ENCODE data around the gene TGM1.
"Not testable (repeated sequence)": the region's sequence is repeated elsewhere in the genome, so short reads cannot be mapped to it uniquely, and the experiment has no call there.

Gene TGM1

GRCh38 chr14:24233538-24233866 lies 29.5 kb downstream of the TGM1 start:
- no peak for DNase-seq (ENCODE audit: low read depth)

DNA sequence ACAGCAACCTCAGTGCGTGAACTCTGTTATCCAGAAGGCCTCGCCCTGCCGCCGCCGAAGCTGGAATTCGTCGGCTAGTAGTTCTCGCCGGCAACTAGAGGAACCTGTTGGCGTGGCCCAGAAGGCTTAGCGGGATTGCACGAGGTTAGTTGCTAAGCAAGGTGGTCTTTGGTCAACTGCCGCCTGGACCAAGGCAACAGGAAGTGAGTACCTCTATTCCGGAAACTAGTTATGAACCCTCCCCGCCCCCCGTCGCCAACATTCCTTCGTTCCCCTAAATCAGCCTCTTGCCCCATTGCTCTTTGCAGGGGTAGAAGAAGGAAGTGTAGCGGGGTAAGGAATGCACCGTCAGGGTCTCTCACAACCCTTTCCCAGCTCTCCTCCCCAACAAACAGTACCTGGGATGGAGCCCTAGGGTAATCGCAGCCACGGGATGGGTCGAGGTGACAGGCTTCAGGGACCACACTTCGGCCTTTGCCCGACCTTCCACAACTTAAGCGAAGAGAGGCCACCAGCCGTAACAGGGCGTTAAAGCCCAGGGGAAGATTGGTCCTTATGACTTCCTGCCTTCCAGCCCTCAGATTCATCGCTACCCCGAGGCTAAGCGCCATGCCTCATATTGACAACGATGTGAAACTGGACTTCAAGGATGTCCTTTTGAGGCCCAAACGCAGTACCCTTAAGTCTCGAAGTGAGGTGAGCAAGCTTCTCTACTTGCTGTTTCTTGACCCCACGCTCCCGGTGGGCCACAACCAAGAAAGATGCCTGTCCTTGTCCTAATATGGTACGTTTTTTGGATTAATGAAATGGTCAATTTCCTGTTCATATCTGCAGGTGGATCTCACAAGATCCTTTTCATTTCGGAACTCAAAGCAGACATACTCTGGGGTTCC lies 30.1 kb downstream of the TGM1 start, which contains the start of gene GMPR2:
Gene GMPR2, plus strand, starts transcription at position 285 of the 893 bp plus-strand sequence. Its CDS starts 325 bp downstream, at position 610.
- no peak for DNase-seq (ENCODE audit: low read depth)

- DNase-seq (ENCODE audit: low read depth): peak; percentile 82
Observed at GRCh38 chr14:24232121-24232644, 30.8 kb downstream of the TGM1 start, which contains the start of gene NEDD8. Gene NEDD8, minus strand, starts transcription at chr14:24232367. Its CDS starts 100 bp downstream, at chr14:24232267.

GRCh38 chr14:24231263-24232120 lies 31.5 kb downstream of the TGM1 start:
- no peak for DNase-seq (ENCODE audit: low read depth)

GRCh38 chr14:24228902-24229301 lies 34.1 kb downstream of the TGM1 start:
- DNase-seq (ENCODE audit: low read depth): no peak

DNA sequence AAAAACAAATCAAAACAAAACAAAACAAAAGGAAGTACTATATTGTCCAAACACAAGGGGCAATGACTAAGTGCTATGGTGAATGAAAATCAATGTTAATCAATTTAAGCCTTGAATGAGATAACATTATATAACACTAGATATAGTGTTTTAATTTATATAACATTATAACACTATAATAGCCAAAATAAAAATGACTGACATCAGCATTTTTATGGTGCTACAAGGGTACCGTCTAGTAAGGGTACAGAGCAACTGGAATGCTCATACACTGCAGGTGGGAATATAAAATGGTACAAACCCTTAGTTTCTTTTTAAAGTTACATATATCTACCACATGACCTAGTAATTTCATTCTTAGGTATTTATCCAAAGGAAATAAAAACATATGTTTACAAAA lies 36.5 kb downstream of the TGM1 start:
- DNase-seq (ENCODE audit: low read depth): no peak

GRCh38 chr14:24224618-24225071 lies 38.3 kb downstream of the TGM1 start:
- DNase-seq (ENCODE audit: low read depth): no peak

GRCh38 chr14:24222987-24223386 lies 40.0 kb downstream of the TGM1 start:
- not testable (repeated sequence) for DNase-seq (ENCODE audit: low read depth)

- DNase-seq (ENCODE audit: low read depth): no peak
Observed at GRCh38 chr14:24219521-24219920, 43.5 kb downstream of the TGM1 start.

GRCh38 chr14:24219080-24219479 lies 43.9 kb downstream of the TGM1 start:
- DNase-seq (ENCODE audit: low read depth): no peak

DNA sequence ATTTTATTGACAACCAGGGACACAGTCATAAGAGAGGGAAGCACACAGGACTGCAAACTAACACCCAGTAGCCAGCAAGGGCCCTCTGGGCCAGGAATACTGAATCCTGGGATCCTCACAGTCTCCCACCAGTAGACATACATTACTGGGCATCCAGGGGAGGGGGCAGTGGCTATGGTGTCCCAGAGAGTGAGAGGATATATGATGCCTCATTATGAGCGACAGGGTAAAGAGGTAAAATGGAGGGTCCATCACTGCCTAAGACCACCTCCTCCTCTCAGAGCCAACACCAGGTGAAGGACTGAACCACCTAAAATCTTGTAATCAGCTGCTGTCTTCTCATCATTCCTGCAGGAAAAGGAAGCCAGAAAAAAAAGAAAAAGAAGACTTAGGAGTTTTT lies 46.1 kb downstream of the TGM1 start:
- DNase-seq (ENCODE audit: low read depth): not testable (repeated sequence)

GRCh38 chr14:24216345-24216699 lies 46.7 kb downstream of the TGM1 start:
- no peak for DNase-seq (ENCODE audit: low read depth)

DNA sequence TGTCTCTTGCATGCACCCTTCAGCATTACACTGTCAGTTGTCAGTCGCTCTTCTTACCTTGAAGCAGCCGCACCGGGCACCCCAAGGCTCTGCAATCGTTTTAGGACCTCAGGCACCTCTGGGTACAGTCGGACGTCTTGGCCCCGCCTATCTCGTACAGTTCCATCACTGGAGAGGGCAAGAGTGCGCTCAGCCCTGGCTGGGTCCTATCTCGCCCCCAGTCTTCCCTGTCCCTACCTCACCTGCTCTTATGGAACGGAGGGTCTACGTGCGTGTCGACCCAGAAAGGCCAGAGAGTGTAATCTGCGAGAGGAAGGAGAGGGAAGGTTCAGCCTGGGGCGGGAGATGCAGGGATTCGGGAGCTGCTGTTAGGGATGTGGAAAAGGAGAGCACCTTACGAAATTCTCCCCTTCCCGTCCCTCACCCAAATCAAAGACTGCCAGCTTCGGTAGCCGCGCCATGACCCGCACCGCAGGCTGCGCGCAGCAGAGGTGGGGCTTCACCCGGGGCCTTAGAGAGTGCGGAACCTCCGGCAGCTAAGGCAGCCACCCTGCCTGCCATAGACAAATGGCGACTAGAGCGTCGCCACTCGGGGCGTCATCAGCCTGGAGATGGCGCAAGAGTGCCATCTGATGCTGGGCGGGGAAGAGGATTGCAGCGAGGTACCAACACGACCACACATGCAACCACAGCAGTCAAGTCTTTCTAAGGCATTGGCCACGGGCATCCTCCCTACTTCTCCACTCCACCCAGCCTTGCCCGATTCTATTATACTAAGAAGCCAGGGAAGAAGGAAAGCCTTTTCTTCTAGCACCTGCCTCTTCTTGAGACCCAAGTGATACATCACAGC lies 47.3 kb downstream of the TGM1 start, which contains the start of gene MDP1:
Gene MDP1, minus strand, starts transcription at position 572 of the 850 bp plus-strand sequence. Its CDS starts 111 bp downstream, at position 461.
- DNase-seq (ENCODE audit: low read depth): peak; percentile 78

- no peak for DNase-seq (ENCODE audit: low read depth)
Observed at GRCh38 chr14:24213866-24214662, 48.9 kb downstream of the TGM1 start.

DNA sequence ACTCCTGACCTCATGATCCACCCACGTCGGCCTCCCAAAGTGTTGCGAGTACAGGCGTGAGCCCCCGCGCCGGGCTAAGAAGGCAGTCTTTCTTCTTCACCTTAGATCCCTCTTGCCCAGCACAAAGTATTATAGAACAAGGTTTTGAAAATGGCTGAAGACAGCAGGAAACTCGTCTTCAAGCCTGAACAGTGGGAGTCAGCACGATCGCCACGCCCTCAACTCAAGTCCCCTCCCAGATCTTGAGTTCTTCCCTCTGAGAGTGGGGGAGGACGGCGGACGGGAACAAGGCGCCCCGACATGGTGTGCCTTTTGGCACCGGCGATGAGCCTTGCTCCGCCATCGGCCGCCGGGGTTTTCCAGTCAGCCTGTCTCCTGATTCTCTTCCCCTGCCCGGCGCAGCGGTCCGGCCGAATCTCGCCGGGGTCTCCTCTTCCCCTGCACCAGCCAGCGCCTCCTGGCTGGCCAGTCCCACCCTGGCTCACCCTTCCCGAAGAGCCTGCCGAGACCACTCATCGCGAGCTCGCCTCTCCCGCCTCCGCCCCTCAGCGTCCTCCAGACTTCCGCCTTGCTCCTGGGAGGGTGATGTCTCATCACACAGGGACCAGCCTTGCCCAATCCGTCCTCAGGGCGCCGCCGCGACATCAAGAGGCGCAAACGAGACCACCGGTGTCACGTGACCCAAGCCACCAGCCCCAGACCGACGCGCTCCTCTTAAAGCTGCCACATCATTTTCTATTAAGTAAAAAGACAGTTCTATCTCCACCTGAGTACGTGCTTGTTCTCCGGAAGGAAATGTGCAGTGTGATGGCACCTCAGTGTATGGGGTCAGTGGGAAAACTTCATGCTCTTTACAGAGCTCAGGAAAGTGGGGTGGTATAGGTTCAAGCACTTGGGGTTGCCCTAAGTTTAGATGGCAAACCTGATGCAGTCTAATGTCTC lies 49.8 kb downstream of the TGM1 start, which contains the start of gene CHMP4A:
Gene CHMP4A, minus strand, starts transcription at position 565 of the 942 bp plus-strand sequence. Its CDS starts 49 bp downstream, at position 516.
- peak; percentile 97 for DNase-seq (ENCODE audit: low read depth)

DNA sequence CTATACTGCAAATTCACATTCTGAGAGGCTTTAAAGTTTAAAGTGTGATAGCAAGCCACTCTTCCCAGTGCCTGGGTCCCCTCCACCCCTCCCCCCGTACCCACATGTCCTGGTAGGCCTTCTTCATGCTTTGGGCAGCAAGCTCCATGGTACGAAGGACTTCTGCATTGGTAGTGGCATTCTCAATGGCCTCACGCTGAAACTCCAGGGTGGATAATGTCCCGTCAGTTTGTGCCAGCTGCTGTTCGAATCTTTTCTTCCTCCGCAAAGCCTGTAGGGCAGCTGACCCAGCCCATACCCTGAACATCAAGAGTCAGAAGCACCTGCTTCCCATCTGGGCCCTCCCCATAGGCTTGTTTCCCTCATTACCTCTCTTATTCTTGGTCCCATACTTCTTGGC lies 51.7 kb downstream of the TGM1 start:
- DNase-seq (ENCODE audit: low read depth): no peak

GRCh38 chr14:24207625-24208024 lies 55.4 kb downstream of the TGM1 start:
- no peak for DNase-seq (ENCODE audit: low read depth)

- no peak for DNase-seq (ENCODE audit: low read depth)
Observed at GRCh38 chr14:24207104-24207551, 55.8 kb downstream of the TGM1 start.

Data from T-helper 22 cell (primary cell).